Glomerular visceral epithelial cell (primary cell): ENCODE results near the gene PPM1N.
A peak's percentile ranks its signal among the peaks of the same experiment; 100 is the strongest.

ENCODE experiments used
- DNase-seq: peaks from one replicate; pipeline ENCODE4 v3.0.0-alpha.2; 2016; ENCODE audit errors: extremely low spot score

Gene PPM1N

DNA sequence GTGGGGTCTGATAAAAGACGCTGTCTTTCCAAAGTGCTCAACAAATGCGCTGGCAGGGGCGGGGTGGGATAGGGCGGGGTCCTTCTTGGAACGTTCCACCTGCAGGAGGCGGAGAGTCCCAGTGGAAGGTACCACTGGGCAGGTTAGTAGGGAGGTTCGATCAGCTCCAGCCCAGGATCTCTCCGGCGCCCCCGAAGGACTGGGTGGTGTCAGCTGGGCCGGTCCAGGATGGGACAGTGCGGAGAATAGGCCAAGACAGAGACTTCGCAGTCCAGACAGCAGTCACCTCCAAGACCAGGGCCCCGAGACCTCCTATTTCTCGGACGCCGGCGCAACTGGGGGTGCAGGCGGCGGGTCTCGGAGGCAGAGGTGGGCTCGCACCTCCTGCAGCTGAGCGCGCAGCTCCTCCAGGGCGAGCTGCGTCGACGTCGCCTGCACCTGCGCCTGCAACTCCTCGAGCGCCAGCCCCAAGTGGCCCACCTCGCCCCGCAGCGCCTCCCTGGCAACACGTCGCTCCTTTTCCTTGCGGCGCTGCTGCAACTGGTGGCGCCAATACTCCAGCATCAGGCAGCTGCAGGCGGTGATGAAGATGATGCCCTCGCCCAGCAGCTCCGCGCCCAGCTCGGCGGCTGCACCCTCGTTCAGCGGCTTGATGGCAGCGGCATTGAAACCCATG, 30.6 kb downstream of the PPM1N start:
- DNase-seq: no peak

DNA sequence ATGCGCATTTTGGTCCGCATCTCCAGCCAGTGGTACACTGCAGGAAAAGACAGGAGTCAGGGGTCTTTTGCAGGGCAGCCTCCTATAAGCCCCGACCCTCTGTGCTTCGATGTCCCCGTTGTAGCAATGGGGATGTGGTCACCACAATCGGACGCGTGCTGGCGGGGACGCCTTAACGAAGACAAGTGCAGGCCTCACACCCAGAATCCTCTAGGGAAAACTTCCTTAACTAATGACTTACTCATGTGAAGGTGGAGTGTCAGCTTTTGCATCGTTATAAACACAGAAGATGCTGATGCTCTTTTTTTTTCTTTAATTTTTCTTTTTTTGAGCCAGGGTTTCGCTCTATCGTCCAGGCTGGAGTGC, 31.2 kb downstream of the PPM1N start:
- no peak for DNase-seq

DNA sequence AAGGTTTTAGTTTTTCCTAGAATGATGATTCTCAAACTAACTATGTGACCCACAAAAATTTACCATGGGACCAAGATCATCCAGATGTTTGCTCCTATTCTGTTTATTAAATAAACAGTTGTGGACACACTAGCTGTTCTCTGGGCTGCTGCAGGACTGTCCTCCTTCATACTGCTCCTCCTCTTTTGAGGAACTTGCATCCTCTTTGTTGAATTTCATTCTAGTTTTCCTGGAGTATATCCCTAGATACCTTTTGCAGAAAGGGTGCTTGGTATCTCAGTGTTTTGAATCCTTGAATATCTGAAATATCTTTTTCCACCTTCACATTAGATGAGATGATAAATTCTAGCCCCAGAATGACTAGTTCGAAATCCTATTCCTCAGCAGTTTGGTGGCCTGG, 33.1 kb downstream of the PPM1N start:
- DNase-seq: no peak

DNA sequence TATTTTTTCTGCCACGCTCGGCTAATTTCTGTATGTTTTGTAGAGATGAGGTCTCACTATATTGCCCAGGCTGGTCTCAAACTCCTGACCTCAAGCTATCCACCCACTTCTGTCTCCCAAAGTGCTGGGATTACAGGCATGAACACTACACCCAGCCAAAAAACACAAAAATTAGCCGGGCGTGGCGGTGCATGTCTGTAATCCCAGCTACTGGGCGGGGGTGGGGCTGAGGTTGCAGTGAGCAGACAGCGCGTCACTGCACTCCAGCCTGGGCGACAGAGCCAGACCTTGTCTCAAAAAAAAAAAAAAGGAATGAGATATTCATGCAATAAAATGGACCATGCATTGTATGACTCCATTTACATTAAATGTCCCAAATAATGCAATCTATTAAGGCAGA, 41.2 kb downstream of the PPM1N start:
- DNase-seq: no peak

DNA sequence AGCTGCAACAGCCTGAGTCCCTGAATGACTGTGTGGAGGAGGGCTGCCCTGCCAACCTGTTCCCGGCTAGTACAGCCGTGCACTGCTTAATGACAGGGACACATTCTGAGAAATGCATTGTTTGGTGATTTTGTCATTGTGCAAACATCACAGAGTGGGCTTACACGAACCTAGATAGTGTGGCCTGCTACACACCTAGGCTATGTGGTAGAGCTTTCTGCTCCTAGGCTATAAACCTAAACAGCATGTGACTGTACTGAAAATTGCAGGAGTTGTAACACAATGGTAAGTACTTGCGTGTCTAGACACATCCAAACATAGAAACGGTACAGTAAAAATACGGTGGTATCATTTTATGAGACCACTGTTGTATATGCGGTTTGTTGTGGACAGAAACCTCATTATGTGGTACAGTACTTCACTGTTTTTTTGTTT, 44.0 kb downstream of the PPM1N start:
- DNase-seq: no peak

DNA sequence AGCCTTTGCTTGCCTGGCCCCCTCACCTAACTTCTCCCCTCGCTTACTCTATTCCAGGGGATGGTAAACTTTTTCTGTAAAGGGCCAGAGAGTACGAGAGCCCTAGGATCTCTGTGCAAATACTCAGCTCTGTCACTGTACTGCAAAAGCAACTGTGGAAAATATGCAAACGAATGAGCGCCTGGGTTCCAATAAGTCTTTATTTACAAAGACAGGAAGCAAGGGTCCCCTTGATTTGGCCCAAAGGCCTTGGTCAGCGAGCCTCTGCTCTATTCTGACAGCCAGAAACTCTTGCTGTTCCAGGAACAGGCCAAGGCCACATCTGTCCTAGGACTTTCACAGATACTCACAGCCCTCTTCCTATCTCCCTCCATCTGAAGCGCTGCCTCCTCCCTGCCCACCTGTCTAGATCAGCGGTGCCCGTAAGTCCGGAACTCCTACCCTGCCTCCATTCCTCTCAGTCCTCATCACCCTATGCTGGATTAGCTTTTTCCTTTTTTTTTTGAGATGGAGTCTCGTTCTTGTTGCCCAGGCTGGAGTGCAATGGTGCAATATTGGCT, 49.0 kb downstream of the PPM1N start:
- DNase-seq: no peak

DNA sequence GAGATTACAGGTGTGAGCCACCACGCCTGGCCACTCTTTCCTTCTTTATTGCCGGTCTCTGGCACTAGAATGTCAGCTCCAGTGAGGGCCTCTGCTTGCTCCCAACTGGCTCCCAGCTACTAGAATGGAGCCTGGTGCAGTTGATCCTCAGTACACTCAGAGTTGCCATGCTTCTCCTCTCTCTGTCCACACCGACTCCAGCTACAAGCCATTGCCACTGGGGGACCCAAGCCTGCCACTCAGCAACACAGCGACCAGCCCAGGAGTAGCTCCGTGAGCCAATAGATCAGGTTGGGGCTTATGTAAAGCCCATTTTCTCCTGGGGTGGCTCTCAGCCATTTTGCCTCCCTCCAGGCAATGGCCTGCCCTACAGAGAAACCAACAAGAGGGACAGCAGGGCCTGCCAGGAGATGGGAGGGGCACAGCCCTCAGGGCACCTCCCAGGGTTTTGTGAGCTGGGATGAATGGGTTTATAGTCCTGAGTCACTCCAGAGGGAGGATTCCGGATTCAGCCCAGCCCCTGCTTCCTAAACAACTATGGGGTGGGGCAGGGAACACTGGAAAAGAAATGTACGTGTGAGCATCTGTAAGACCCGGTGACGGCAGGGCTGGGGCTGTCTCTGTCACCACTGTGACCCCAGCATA, 49.8 kb downstream of the PPM1N start:
- DNase-seq: peak; percentile 39
